Neuronal stem cell (in vitro differentiated cells): Measurements from ENCODE around the gene PIK3AP1.

Experiments used
- DNase-seq: peaks from one replicate; pipeline ENCODE4 v3.0.0-alpha.2; 2013; ENCODE audit warnings: low spot score
- H2AFZ ChIP-seq: one replicate; pipeline ENCODE4 v1.6.1; 2013; ENCODE audit warnings: mild to moderate bottlenecking, low read length, inconsistent platforms
- H2AK5ac ChIP-seq: 2 replicates; pipeline ENCODE4 v1.6.1; 2013; ENCODE audit warnings: low read depth, mild to moderate bottlenecking, inconsistent platforms, low read length, moderate library complexity, mixed read lengths
- H2BK120ac ChIP-seq: 2 replicates; pipeline ENCODE4 v1.6.1; 2013; ENCODE audit warnings: low read depth, mild to moderate bottlenecking, inconsistent platforms, low read length, moderate library complexity, mixed read lengths
- H2BK12ac ChIP-seq: one replicate; pipeline ENCODE4 v1.6.1; 2013; ENCODE audit warnings: low read length, inconsistent platforms
- H2BK15ac ChIP-seq: 2 replicates; pipeline ENCODE4 v1.6.1; 2013; ENCODE audit warnings: mild to moderate bottlenecking, low read length, inconsistent platforms, mixed read lengths
- H2BK5ac ChIP-seq: one replicate; pipeline ENCODE4 v1.6.1; 2013; ENCODE audit warnings: inconsistent platforms, mild to moderate bottlenecking, low read length, moderate library complexity
- H3K14ac ChIP-seq: one replicate; pipeline ENCODE4 v1.6.1; 2013; ENCODE audit warnings: low read length, inconsistent platforms
- H3K18ac ChIP-seq: 2 replicates; pipeline ENCODE4 v1.6.1; 2013; ENCODE audit warnings: low read length, inconsistent platforms
- H3K23ac ChIP-seq: 2 replicates; pipeline ENCODE4 v1.6.1; 2013; ENCODE audit warnings: low read depth, mild to moderate bottlenecking, mixed read lengths, low read length, inconsistent platforms; ENCODE audit not compliant: poor library complexity
- H3K27ac ChIP-seq: replicated peaks from 3 replicates; pipeline ENCODE4 v1.5.1; 2013; ENCODE audit warnings: low read length, inconsistent platforms
- H3K27me3 ChIP-seq, 3 experiments: 2 replicates each; pipeline ENCODE4 v1.6.1; 2013; ENCODE audit warnings: low read length in 3 of 3, mild to moderate bottlenecking in 2 of 3, inconsistent platforms in 1 of 3, low read depth in 1 of 3, mixed read lengths in 1 of 3, moderate library complexity in 1 of 3; ENCODE audit not compliant: control insufficient read depth in 3 of 3, insufficient read depth in 3 of 3
- H3K36me3 ChIP-seq, 2 donors: replicated peaks in 1 of 2; 2 replicates each; pipeline ENCODE4 v1.6.1; 2013; ENCODE audit warnings: low read length in 2 of 2; ENCODE audit not compliant: control insufficient read depth in 2 of 2, insufficient read depth in 2 of 2
- H3K4ac ChIP-seq: 2 replicates; pipeline ENCODE4 v1.6.1; 2013; ENCODE audit warnings: inconsistent platforms, mild to moderate bottlenecking, low read length, moderate library complexity
- H3K4me1 ChIP-seq, 2 donors: 1 replicate in 1 of 2; 2 replicates in 1 of 2; pipeline ENCODE4 v1.6.1; 2013; ENCODE audit warnings: low read length in 2 of 2, low read depth in 1 of 2; ENCODE audit not compliant: control insufficient read depth in 2 of 2, insufficient read depth in 1 of 2
- H3K4me2 ChIP-seq: one replicate; pipeline ENCODE4 v1.6.1; 2013; ENCODE audit warnings: mild to moderate bottlenecking, low read length, inconsistent platforms; ENCODE audit not compliant: insufficient read depth, poor library complexity, severe bottlenecking
- H3K4me3 ChIP-seq, 2 donors: 2 replicates each; pipeline ENCODE4 v1.5.1; 2013; ENCODE audit warnings: low read length in 2 of 2, mild to moderate bottlenecking in 2 of 2, inconsistent platforms in 1 of 2, moderate library complexity in 1 of 2
- H3K79me1 ChIP-seq: one replicate; pipeline ENCODE4 v1.6.1; 2013; ENCODE audit warnings: low read depth, mild to moderate bottlenecking, inconsistent platforms, low read length, moderate library complexity
- H3K9ac ChIP-seq: one replicate; pipeline ENCODE4 v1.6.1; 2013; ENCODE audit warnings: mild to moderate bottlenecking, low read depth, low read length, inconsistent platforms; ENCODE audit not compliant: poor library complexity
- H3K9me3 ChIP-seq, 2 donors: replicated peaks in 1 of 2; 2 replicates each; pipeline versions ENCODE3 to v1.6.1; 2013; ENCODE audit warnings: low read length in 2 of 2, mild to moderate bottlenecking in 2 of 2, inconsistent platforms in 1 of 2, low read depth in 1 of 2, mixed read lengths in 1 of 2, moderate library complexity in 1 of 2; ENCODE audit not compliant: control insufficient read depth in 2 of 2, insufficient read depth in 1 of 2
- H4K8ac ChIP-seq: one replicate; pipeline ENCODE4 v1.6.1; 2013; ENCODE audit warnings: low read depth, mild to moderate bottlenecking, inconsistent platforms, low read length, moderate library complexity
- H4K91ac ChIP-seq: one replicate; pipeline ENCODE4 v1.6.1; 2013; ENCODE audit warnings: low read length, low read depth, mild to moderate bottlenecking, inconsistent platforms; ENCODE audit not compliant: poor library complexity
- WGBS, 2 donors: extraction: QIAGEN DNeasy Blood & Tissue Kit; methylation state at CpG; one replicate each; pipeline ENCODE4 v1.1.7; 2013; ENCODE audit warnings: missing lambda C conversion rate in 2 of 2, mixed read lengths in 1 of 2; ENCODE audit not compliant: insufficient read length in 2 of 2, insufficient replicate concordance in 1 of 2; ENCODE audit errors: extremely low coverage in 2 of 2; 5-methylcytosine and 5-hydroxymethylcytosine counted together

PIK3AP1 gene

DNA sequence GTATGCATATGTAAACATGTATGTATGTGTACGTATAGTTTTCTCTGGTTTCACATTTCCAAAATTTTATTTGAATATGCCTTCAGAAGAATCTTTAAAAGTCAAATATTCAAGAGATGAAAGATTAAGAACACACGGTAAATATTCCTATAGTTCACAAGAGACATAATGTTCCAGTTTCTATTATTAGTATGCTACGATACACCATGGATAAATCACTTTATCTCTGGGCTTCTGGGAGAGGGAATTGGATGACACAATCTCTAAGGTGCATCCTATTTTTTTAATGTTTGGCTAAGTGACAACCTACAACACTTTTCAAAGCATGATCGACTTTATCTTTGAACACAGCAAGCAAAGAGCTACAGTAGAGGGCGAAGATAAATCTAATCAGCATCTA lies 147.3 kb downstream of the PIK3AP1 start:
- Histone ChIP-seq H2AK5ac (no peak overlapping the region), H2AFZ (no peak overlapping the region)
- WGBS, 2 donors, result no CpG with 5 or more reads among the region's 5 CpGs

DNA sequence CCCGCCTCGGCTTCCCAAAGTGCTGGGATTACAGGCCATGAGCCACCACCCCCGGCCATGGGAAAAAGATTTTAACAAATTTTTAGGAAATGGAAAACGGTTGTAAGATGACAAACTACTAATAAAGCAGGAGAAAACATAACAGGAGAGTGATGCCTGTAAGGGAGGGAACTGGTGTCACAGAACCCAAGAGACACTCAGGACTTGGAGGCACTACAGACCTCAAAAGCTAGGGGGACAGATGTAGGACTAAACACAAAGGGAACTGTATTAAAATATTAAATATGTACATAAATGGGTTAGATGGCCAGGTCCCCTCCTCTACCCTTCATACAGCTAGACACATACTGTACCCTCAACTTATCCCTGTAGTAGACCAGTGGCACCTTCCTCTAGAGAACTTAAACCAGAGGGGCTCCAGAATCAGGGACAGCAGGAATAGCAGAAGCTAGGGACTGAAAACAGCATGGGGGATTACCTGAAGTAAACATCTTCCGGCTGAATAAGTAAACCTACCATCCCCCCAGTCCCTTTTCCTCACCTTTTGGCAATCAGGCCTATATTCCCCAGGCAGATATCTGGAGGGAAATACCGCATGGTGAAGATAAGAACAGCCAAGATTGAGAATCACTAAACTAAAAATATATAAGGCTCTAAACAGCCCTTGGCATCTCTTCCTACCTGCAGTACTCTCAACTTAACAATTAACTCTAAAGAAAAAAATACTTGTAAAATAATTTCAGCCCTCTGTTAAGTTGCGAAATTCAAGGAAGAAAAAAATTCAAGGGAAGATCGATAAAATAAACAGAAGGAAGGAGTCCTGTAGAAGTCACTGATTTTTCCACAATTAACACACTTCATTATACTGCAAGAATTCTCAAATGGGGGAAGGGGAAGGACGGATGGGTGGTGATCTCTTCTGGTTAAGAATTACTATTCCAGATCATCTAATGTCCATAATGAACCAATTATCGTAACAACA lies 149.0 kb downstream of the PIK3AP1 start:
- H4K91ac ChIP-seq, result no peak overlapping the region
- no peak overlapping the region for H3K4me3 ChIP-seq
- H3K9me3 ChIP-seq, result peaks cover 0 to 5% of the 10 kb centered on the region in 2 donors
- H3K4ac ChIP-seq, result no peak overlapping the region
- no peak overlapping the region for H3K18ac ChIP-seq
- H2AK5ac ChIP-seq, result no peak overlapping the region
- H3K23ac ChIP-seq, result no peak overlapping the region
- no peak overlapping the region for H4K8ac ChIP-seq
- H2AFZ ChIP-seq, result no peak overlapping the region
- no peak overlapping the region for H3K4me2 ChIP-seq
- H3K4me1 ChIP-seq, result no peaks in the 10 kb centered on the region
- no peak overlapping the region for H2BK120ac ChIP-seq
- no peak overlapping the region for H3K9ac ChIP-seq
- H2BK5ac ChIP-seq, result no peak overlapping the region
- no peak for DNase-seq
- no peak overlapping the region for H2BK12ac ChIP-seq
- H3K36me3 ChIP-seq, result peaks cover 5 to 71% of the 10 kb centered on the region in 2 donors
- no peak overlapping the region for H3K14ac ChIP-seq
- WGBS, 2 donors, result no CpG with 5 or more reads among the region's 10 CpGs
- H3K79me1 ChIP-seq, result peaks cover 3% of the 10 kb centered on the region
- no peak overlapping the region for H2BK15ac ChIP-seq
- H3K27me3 ChIP-seq, result no peaks in the 10 kb centered on the region
- no peak overlapping the region for H3K27ac ChIP-seq

More for the DNA sequence above, 147.3 kb downstream of the PIK3AP1 start:
- no peak overlapping the region for H2BK5ac ChIP-seq
- no peak overlapping the region for H3K4me3 ChIP-seq
- H2BK12ac ChIP-seq, result no peak overlapping the region
- H3K4ac ChIP-seq, result no peak overlapping the region
- H3K14ac ChIP-seq, result no peak overlapping the region
- H4K91ac ChIP-seq, result no peak overlapping the region
- H3K4me2 ChIP-seq, result no peak overlapping the region
- H3K79me1 ChIP-seq, result peaks cover 3% of the 10 kb centered on the region
- no peak overlapping the region for H2BK15ac ChIP-seq
- no peak overlapping the region for H4K8ac ChIP-seq
- no peak overlapping the region for H3K23ac ChIP-seq
- peaks cover 0 to 5% of the 10 kb centered on the region in 2 donors for H3K9me3 ChIP-seq
- H3K36me3 ChIP-seq, result peaks cover 4 to 64% of the 10 kb centered on the region in 2 donors
- no peak overlapping the region for H3K18ac ChIP-seq
- H2BK120ac ChIP-seq, result no peak overlapping the region
- H3K9ac ChIP-seq, result no peak overlapping the region
- no peaks in the 10 kb centered on the region for H3K27me3 ChIP-seq
- no peak overlapping the region for H3K27ac ChIP-seq
- no peak for DNase-seq
- H3K4me1 ChIP-seq, result no peaks in the 10 kb centered on the region

DNA sequence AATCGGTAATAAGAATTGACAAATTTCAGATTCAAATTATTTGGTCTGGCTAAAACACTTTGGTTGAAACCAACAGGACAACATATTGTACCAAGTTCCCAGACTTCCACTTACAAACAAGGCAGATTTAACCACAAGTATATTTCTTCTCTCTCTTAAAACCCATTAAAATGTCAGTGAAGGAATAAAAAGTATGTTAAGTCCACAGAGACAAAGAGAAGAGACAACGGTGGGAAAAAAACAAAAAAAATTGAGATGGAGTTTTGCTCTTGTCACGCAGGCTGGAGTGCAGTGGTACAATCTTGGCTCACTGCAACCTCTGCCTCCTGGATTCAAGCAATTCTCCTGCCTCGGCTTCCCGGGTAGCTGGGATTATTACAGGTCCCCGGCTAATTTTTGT lies 149.8 kb downstream of the PIK3AP1 start:
- Histone ChIP-seq H3K4me1 (no peaks in the 10 kb centered on the region), H3K9me3 (peaks cover 0 to 5% of the 10 kb centered on the region in 2 donors), H2BK12ac (no peak overlapping the region), H3K27me3 (no peaks in the 10 kb centered on the region), H3K23ac (no peak overlapping the region), H3K9ac (no peak overlapping the region), H3K4me2 (no peak overlapping the region), H2BK15ac (no peak overlapping the region), H3K4me3 (no peak overlapping the region), H3K14ac (no peak overlapping the region), H3K18ac (no peak overlapping the region), H3K36me3 (peaks cover 5 to 67% of the 10 kb centered on the region in 2 donors), H3K27ac (no peak overlapping the region), H3K4ac (no peak overlapping the region), H2BK120ac (no peak overlapping the region), H4K91ac (no peak overlapping the region), H2AK5ac (no peak overlapping the region), H2AFZ (no peak overlapping the region), H3K79me1 (peaks cover 3% of the 10 kb centered on the region), H2BK5ac (no peak overlapping the region), H4K8ac (no peak overlapping the region)
- whole genome bisulfite sequencing, 2 donors, result no CpG with 5 or more reads among the region's 6 CpGs
- DNase-seq, result no peak

DNA sequence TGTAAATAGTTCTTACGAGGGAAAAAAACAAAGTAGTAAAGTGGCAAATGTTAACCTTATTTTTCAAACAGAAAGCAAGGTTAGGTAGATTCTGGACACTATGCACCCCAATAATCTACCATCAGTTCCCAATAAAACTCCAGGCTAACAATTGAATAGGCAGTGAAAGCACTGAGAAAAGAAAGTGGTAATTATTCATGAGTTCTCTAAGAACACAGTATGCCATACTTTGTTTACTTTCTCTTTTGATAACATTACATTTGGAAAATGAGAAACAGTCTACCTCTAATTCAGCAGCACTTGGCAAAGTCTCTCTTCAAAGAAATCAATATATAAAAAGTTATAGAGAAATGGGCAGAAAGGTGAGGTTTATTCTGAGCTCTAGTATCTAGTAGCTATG lies 151.9 kb downstream of the PIK3AP1 start:
- no peak overlapping the region for H3K14ac ChIP-seq
- no CpG with 5 or more reads among the region's 1 CpG for WGBS, 2 donors
- no peak overlapping the region for H2BK5ac ChIP-seq
- H3K79me1 ChIP-seq, result peaks cover 3% of the 10 kb centered on the region
- no peak overlapping the region for H3K4me3 ChIP-seq
- H3K9ac ChIP-seq, result no peak overlapping the region
- H2AK5ac ChIP-seq, result no peak overlapping the region
- no peak overlapping the region for H2BK120ac ChIP-seq
- H2AFZ ChIP-seq, result no peak overlapping the region
- no peaks in the 10 kb centered on the region for H3K27me3 ChIP-seq
- no peak overlapping the region for H3K4ac ChIP-seq
- peaks cover 5 to 75% of the 10 kb centered on the region in 2 donors for H3K36me3 ChIP-seq
- no peak overlapping the region for H3K4me2 ChIP-seq
- H4K8ac ChIP-seq, result no peak overlapping the region
- peaks cover 0 to 5% of the 10 kb centered on the region in 2 donors for H3K9me3 ChIP-seq
- no peak overlapping the region for H3K18ac ChIP-seq
- no peak overlapping the region for H2BK15ac ChIP-seq
- no peak for DNase-seq
- H4K91ac ChIP-seq, result no peak overlapping the region
- no peak overlapping the region for H2BK12ac ChIP-seq
- H3K27ac ChIP-seq, result no peak overlapping the region
- no peaks in the 10 kb centered on the region for H3K4me1 ChIP-seq
- no peak overlapping the region for H3K23ac ChIP-seq
